ENCODE data around the gene C5orf15.
A peak's percentile ranks its signal among the peaks of the same experiment; 100 is the strongest.
"Not testable (repeated sequence)": the region's sequence is repeated elsewhere in the genome, so short reads cannot be mapped to it uniquely, and the experiment has no call there.

C5orf15 gene

GRCh38 chr5:133962131-133962530 is 6.3 kb downstream of the C5orf15 start:
- DNase-seq, result no peak

- no peak for DNase-seq
Measured at GRCh38 chr5:133959643-133960042, 8.8 kb downstream of the C5orf15 start.

GRCh38 chr5:133957591-133957990 is 10.8 kb downstream of the C5orf15 start:
- no peak for DNase-seq

GRCh38 chr5:133957080-133957479 is 11.3 kb downstream of the C5orf15 start:
- no peak for DNase-seq

- not testable (repeated sequence) for DNase-seq
Measured at GRCh38 chr5:133956196-133956595, 12.2 kb downstream of the C5orf15 start.

- DNase-seq, result no peak
Measured at GRCh38 chr5:133953568-133954145, 14.8 kb downstream of the C5orf15 start.

GRCh38 chr5:133952729-133953567 is 15.5 kb downstream of the C5orf15 start:
- DNase-seq, result no peak

GRCh38 chr5:133950821-133951612 is 17.4 kb downstream of the C5orf15 start:
- DNase-seq, result no peak

DNA sequence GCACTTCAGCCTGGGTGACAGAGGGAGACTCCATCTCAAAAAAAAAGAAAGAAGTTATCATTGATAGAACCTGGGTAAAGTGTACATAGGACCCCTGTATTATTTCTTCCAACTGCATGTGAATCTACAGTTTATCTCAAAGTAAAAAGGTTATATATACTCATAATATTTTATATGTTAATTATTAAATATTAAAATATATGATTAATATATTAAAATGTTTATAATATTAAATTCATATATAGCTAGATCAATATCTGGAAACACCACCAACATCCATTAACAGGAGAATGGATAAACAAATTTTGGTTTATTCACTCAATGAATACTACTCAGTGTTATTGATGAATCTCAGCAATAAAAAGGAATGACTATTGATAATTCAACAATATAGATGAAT is 19.7 kb downstream of the C5orf15 start:
- DNase-seq, result no peak

DNA sequence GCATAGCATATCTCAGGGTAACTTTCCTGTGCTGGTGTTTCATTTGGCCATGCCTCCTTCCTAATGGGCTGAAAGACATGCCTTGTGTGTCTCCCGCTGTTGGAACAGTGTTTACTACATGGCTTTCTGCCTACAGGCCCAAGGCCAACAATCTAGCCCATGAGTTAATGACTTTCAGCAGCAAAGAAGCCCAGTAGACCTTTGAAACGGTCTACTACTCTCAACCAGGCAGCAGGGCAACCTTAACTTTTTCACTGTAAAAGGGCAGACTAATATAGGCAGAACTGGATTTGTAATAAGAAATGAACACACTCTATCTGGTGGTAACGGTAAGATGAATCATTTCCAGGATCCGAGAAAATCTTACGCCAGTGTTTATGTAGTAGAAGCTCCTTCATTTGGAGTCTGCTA is 21.0 kb downstream of the C5orf15 start:
- DNase-seq, result no peak

DNA sequence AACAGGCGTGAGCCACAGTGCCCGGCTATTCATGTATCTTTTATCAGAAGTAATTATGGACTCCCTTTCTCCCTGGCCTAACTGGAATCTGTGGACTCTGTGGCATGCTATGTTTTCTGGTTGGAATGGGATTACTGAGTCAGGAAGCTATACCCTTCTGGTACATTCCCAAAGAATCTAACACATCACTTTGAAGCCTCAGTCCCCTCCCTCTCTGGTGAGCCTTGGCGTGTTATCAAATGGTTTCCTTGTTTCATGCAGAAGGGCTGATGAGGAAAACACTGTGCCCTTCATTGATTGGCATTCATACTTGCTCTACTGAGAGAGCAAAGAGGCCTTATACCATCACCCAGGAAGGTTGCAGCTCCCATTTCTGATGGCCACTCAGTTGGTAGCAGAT is 22.9 kb downstream of the C5orf15 start:
- DNase-seq, result no peak

GRCh38 chr5:133944263-133945185 is 23.9 kb downstream of the C5orf15 start:
- peak; percentile 59 for DNase-seq

GRCh38 chr5:133943475-133943817 is 25.0 kb downstream of the C5orf15 start:
- no peak for DNase-seq

GRCh38 chr5:133942614-133943474 is 25.6 kb downstream of the C5orf15 start:
- no peak for DNase-seq

- DNase-seq, result no peak
Measured at GRCh38 chr5:133941456-133942196, 26.8 kb downstream of the C5orf15 start.

DNA sequence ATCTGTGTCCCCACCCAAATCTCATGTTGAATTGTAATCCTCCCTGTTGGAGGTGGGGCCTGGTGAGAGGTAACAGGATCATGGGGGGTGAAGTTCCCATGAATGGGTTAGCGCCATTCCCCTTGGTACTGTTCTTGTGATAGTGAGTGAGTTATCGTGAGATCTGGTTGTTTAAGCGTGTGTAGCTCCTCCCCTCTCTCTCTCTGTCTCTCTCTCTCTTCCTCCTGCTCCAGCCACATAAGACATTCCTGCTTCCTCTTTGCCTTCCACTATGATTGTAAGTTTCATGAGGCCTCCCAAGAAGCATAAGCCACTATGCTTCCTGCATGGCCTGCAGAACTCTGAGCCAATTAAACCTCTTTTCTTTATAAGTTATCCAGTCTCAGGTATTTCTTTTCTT is 28.8 kb downstream of the C5orf15 start:
- no peak for DNase-seq

GRCh38 chr5:133938929-133939328 is 29.5 kb downstream of the C5orf15 start:
- DNase-seq, result no peak

DNA sequence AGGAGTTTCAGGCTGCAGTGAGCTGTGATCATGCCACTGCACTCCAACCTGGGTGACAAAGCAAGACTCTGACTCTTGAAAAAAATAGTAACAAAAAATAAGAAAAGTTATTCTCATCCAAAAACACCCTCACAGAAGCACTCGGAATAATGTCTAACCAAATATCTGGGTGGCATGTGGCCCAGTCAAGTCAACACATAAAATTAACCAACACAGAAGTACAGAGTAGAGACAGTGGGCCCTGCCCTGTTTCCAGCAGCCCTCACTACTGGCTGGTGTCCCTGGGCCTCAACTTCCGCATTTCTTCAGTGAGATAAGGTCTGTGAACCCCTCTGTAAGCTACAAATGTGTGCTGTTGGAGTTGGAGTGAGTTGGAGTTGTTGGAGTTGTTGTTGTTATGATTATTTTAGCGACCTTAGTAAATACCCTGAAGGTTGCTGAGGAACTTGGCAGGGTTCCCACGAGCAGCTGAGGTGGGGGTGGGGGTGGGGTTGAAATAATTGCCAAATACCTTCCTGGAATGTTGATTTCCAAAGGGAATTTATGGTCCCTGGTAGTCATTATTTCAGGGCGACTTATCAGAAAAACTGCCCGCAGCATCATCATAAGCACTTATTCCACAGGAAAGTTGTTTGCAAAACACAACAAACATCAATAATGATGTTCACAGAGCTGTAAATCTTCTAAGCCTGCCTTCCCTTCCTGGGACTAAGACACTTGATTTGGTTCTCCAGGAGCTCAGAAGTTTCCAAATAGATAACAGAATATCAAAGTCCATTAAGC is 30.2 kb downstream of the C5orf15 start:
- no peak for DNase-seq

DNA sequence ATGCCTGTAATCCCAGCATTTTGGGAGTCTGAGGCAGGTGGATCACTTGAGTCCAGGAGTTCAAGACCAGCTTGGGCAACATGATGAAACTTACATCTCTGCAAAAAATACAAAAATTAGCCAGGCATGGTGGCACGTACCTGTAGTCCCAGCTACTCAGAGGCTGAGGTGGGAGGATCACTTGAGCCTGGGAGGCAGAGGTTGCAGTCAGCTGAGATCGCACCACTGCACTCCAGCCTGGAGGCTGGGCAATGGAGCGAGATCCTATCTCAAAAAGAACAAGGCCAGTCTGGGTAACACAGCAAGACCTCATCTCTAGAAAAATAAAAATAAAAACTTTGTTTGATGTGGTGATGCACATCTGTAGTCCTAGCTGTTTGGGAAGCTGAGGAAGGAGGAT is 30.8 kb downstream of the C5orf15 start:
- not testable (repeated sequence) for DNase-seq

DNA sequence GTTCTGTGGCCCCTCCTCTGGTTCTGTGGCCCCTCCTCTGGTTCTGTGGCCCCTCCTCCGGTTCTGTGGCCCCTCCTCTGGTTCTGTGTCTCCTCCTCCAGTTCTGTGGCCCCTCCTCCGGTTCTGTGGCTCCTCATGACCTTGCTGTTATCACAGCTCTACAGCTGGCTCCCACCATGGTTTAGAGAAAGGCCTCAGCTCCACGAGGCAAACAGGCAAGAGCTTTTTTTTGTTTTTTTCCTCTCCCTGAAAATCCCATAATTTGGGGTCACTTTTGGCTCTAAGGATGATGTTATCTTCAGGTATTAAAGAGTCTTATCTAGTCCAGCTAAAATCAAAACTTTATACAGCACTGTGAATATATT is 31.8 kb downstream of the C5orf15 start:
- DNase-seq, result no peak

All from NCI-H510A treated with DMSO at 0.1 percent for 48 hours (cell line).